Measurements from ENCODE around the gene KCNJ15.

The KCNJ15 gene

GRCh38 chr21:38265166-38265565, 8.4 kb downstream of the KCNJ15 start:
- H3K27ac ChIP-seq = no peak overlapping the region
- TF ChIP-seq CTCF (conservative IDR thresholded peaks at IDR 0.05) = no peak

DNA sequence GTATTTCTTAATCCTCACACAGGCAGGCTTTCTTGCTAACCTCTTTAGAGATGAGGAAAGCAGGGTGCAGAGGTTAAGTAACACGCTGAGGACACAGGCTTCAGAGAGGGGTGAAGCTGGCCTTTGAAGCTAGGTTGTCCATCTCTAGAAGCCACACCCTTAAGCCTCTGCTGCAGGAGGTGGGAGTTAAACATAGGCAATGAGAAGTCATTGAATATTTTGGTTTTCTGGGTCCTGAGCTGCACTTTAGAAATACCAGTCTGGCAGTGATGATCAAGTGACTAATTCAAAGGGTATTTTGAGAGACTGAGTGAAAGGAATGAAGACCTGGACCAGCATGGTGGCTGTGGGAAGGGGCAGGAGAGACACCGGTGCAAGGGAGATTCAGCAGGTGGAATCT, 9.9 kb downstream of the KCNJ15 start:
- no peak overlapping the region for H3K27ac ChIP-seq
- no peak for TF ChIP-seq CTCF (conservative IDR thresholded peaks at IDR 0.05)

- H3K27ac ChIP-seq = no peak overlapping the region
- no peak for TF ChIP-seq CTCF (conservative IDR thresholded peaks at IDR 0.05)
Measured at GRCh38 chr21:38267136-38267755, 10.5 kb downstream of the KCNJ15 start.

DNA sequence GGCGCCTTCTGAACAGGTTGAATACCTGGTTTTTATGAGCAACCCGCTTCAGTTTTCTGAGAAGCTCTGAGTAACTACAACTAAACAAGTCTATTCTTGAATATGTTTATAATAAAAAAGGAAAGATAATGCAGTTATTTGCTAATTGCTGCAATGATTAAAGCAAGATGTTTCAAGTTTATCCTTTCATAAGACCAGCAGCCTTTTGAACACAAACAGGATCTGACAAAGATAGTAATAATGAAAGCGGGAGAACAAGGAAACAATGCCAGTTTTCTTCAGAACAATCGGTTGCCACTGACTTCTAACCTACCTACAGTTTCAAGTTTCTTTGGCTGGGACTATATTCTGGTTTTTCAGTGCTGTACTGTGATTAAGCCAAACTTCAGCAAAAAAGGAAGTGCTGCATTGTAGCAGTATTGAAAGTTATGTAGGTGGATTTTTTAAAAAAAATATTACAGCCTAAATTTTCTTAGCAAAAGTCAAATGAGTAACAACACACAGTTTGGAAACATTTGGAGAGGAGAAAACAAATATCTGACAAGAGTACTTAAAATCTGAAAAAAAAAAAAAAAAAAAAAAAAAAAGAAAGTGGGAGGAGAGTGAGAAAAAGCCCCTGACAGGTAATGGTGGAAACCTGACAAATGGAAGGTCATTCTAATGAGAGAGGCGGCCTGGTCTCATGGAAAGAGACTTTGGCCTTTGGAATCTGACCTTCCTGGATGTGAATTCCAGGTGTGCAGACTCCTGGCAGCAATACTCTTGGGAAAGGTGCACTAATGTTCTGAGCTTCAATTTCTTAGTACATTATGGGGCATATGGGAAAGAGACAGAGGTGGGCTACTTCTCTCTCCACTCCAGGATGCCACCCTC, 11.4 kb downstream of the KCNJ15 start:
- no peak overlapping the region for H3K27ac ChIP-seq
- no peak for TF ChIP-seq CTCF (conservative IDR thresholded peaks at IDR 0.05)

- no peak for TF ChIP-seq CTCF (conservative IDR thresholded peaks at IDR 0.05)
- H3K27ac ChIP-seq = no peak overlapping the region
Measured at GRCh38 chr21:38268864-38269575, 12.2 kb downstream of the KCNJ15 start.

GRCh38 chr21:38269576-38269936, 12.8 kb downstream of the KCNJ15 start:
- no peak overlapping the region for H3K27ac ChIP-seq
- no peak for TF ChIP-seq CTCF (conservative IDR thresholded peaks at IDR 0.05)

GRCh38 chr21:38272215-38272614, 15.4 kb downstream of the KCNJ15 start:
- TF ChIP-seq CTCF (conservative IDR thresholded peaks at IDR 0.05) = no peak
- H3K27ac ChIP-seq = no peak overlapping the region

Data from VCaP (cell line).